Progenitor cell of endocrine pancreas (in vitro differentiated cells): Measurements from ENCODE around the gene ARHGAP15. TPM values are rescaled to one million over a fixed set of nuclear protein-coding genes. Genes with fewer than 3 reads are reported as not detected.

Experiments
- DNase-seq: peaks from one replicate; pipeline ENCODE4 v3.0.0; 2021; ENCODE audit warnings: low spot score; ENCODE audit not compliant: unreplicated experiment
- H3K27ac Mint-ChIP-seq: 2 replicates; pipeline ENCODE4 v1.8.0; 2021; ENCODE audit warnings: mild to moderate bottlenecking, moderate library complexity, mixed read lengths
- H3K27me3 Mint-ChIP-seq: 2 replicates; pipeline ENCODE4 v1.8.0; 2021; ENCODE audit warnings: mixed read lengths
- H3K36me3 Mint-ChIP-seq: 2 replicates; pipeline ENCODE4 v1.8.0; 2022; ENCODE audit warnings: mixed read lengths; ENCODE audit not compliant: insufficient read depth
- H3K4me1 Mint-ChIP-seq: 2 replicates; pipeline ENCODE4 v1.8.0; 2021; ENCODE audit warnings: low read depth, mixed read lengths
- H3K4me3 Mint-ChIP-seq: 2 replicates; pipeline ENCODE4 v1.8.0; 2021; ENCODE audit warnings: low read depth, mild to moderate bottlenecking, moderate library complexity, mixed read lengths
- H3K9me3 Mint-ChIP-seq: 2 replicates; pipeline ENCODE4 v1.8.0; 2021; ENCODE audit warnings: low read depth, mixed read lengths
- CTCF ChIP-seq: fragments of 200-600 bp; sonication (generic); IDR thresholded peaks from one replicate; pipeline ENCODE4 v1.5.0; 2021; ENCODE audit warnings: antibody characterized with exemption, mild to moderate bottlenecking; ENCODE audit not compliant: unreplicated experiment
- total RNA-seq: library from RNA; stranded (reverse); gene quantifications from 2 replicates; pipeline ENCODE4 v1.2.1, GENCODE V29; 2021

The ARHGAP15 gene
- total RNA-seq, 1 donor from 2014 or later: not detected

- no peak overlapping the region for H3K4me3 Mint-ChIP-seq
- H3K27me3 Mint-ChIP-seq: no peaks in the 10 kb centered on the region
Measured at GRCh38 chr2:143475041-143475776, 346.0 kb downstream of the ARHGAP15 start.

GRCh38 chr2:143476336-143477087 lies 347.3 kb downstream of the ARHGAP15 start:
- H3K9me3 Mint-ChIP-seq: peaks cover 6% of the 10 kb centered on the region
- H3K27me3 Mint-ChIP-seq: peaks cover 4% of the 10 kb centered on the region
- DNase-seq: no peak
- H3K27ac Mint-ChIP-seq: no peak overlapping the region
- H3K4me1 Mint-ChIP-seq: no peaks in the 10 kb centered on the region
- no peaks in the 10 kb centered on the region for H3K36me3 Mint-ChIP-seq
- H3K4me3 Mint-ChIP-seq: no peak overlapping the region
- no peak for TF ChIP-seq CTCF

More at GRCh38 chr2:143475041-143475776, 346.0 kb downstream of the ARHGAP15 start:
- DNase-seq: no peak
- Mint-ChIP-seq H3K27ac (no peak overlapping the region), H3K9me3 (peaks cover 8% of the 10 kb centered on the region), H3K4me1 (no peaks in the 10 kb centered on the region), H3K36me3 (no peaks in the 10 kb centered on the region)
- TF ChIP-seq CTCF: no peak

- no peak for DNase-seq
- TF ChIP-seq CTCF: no peak
- peaks cover 4% of the 10 kb centered on the region for H3K27me3 Mint-ChIP-seq
Measured at GRCh38 chr2:143477714-143478443, 348.7 kb downstream of the ARHGAP15 start.

GRCh38 chr2:143480086-143480485 lies 350.9 kb downstream of the ARHGAP15 start:
- no peaks in the 10 kb centered on the region for H3K36me3 Mint-ChIP-seq

More at GRCh38 chr2:143477714-143478443, 348.7 kb downstream of the ARHGAP15 start:
- Mint-ChIP-seq H3K27ac (peak overlapping the region; percentile 81), H3K4me1 (peaks cover 8% of the 10 kb centered on the region), H3K9me3 (peaks cover 4% of the 10 kb centered on the region), H3K36me3 (no peaks in the 10 kb centered on the region), H3K4me3 (no peak overlapping the region)

More at GRCh38 chr2:143480086-143480485, 350.9 kb downstream of the ARHGAP15 start:
- Mint-ChIP-seq H3K4me3 (no peak overlapping the region), H3K9me3 (no peaks in the 10 kb centered on the region), H3K27ac (no peak overlapping the region), H3K4me1 (peaks cover 9% of the 10 kb centered on the region), H3K27me3 (peaks cover 4% of the 10 kb centered on the region)
- no peak for TF ChIP-seq CTCF
- DNase-seq: no peak
